ENCODE measurements around the gene TEX13A.
"Not testable (repeated sequence)": the region's sequence is repeated elsewhere in the genome, so short reads cannot be mapped to it uniquely, and the experiment has no call there.

The TEX13A gene, protein sequence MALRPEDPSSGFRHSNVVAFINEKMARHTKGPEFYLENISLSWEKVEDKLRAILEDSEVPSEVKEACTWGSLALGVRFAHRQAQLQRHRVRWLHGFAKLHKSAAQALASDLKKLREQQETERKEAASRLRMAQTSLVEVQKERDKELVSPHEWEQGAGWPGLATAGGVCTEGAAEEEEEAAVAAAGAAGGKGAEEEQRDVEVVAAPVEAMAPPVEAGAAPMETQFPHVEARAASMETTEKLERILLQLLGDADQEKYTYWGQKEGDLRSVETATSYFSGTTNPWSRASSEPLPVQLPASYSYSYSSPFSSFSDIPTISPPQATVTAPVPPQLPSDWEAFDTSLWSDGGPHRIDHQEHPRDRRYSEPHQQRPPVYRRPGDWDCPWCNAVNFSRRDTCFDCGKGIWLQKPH

DNA sequence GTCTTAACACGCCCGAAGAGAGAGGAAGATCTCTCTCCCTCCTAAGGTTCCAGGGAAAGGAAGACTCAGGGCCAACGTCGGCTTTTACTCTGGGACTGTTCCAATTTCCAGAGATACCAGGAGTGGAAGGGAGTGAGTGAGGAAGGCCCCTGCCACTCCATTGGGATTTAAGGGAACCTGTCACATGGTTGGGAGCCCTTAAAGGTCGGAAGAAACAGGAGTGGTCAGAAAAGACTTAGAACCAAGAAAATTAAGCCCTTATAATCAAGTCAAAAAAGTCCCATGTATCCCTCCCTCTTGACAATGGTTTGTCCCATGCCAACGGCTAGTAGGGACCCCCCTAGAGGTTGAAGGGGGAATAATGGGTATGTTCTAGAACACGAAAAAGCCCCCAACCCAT, at the start of gene TEX13A:
Gene TEX13A, minus strand, starts transcription at position 59 of the 400 bp plus-strand sequence. CDS start 297 bp downstream, outside the sequence.
- no peaks in the 10 kb centered on the region for H4K20me1 ChIP-seq
- TF ChIP-seq Cebpa-rat (IDR thresholded peaks at IDR 0.05) = no peak
- H3K4me3 ChIP-seq = no peak within 1 kb of the TSS
- H3K27me3 ChIP-seq = no peaks in the 10 kb centered on the region
- H3K4me1 ChIP-seq = no peaks in the 10 kb centered on the region
- H3K4me2 ChIP-seq = no peak within 1 kb of the TSS
- H3K9me3 ChIP-seq = peaks cover 12% of the 10 kb centered on the region; the same call in 1 of the 2 replicates
- H3K27ac ChIP-seq = no peak within 1 kb of the TSS
- no peaks in the 10 kb centered on the region for H3K36me3 ChIP-seq
- no peak within 1 kb of the TSS for H3K9ac ChIP-seq

DNA sequence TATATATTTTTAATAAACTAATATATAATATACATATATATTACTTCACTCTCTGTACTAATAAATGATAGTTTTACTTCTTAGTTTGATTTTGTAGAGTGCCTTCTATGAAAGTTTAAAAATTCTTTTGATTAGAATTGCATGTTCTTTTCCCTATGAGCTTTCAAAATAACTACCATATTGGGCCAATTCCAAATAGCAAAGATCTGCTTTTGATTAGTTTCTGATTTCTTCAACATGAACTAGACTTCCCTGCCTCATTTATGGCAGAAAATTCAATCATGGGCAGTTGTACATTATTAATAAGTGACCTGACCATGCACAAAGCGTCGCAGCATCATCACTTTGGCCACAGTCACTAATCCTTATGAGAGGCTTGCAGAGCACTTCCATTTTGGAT, 48.9 kb upstream of the TEX13A start:
- Histone ChIP-seq H3K4me2 (no peak overlapping the region), H3K36me3 (no peaks in the 10 kb centered on the region), H3K9me3 (no peaks in the 10 kb centered on the region), H3K4me1 (no peaks in the 10 kb centered on the region), H4K20me1 (no peaks in the 10 kb centered on the region), H3K9ac (no peak overlapping the region), H3K27me3 (no peaks in the 10 kb centered on the region), H3K27ac (no peak overlapping the region), H3K4me3 (no peak overlapping the region)
- TF ChIP-seq Cebpa-rat (IDR thresholded peaks at IDR 0.05) = no peak

DNA sequence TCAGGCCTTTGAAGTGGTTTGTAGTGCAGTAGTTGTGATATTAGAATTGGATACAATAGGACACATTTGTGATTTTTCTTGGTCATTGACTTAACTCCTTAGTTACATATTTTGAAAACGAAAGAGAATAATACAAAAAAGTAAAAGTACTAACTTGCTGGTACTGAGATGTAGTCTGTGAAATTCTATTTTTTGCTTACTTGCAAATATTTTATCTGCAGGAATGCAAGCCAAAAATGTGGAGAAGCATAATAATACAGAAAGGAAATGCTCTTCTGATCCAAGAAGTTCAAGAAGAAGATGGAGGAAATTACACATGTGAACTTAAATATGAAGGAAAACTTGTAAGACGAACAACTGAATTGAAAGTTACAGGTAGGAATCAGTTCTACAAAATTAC, 46.7 kb upstream of the TEX13A start:
- TF ChIP-seq Cebpa-rat (IDR thresholded peaks at IDR 0.05) = no peak
- H3K4me2 ChIP-seq = no peak overlapping the region

DNA sequence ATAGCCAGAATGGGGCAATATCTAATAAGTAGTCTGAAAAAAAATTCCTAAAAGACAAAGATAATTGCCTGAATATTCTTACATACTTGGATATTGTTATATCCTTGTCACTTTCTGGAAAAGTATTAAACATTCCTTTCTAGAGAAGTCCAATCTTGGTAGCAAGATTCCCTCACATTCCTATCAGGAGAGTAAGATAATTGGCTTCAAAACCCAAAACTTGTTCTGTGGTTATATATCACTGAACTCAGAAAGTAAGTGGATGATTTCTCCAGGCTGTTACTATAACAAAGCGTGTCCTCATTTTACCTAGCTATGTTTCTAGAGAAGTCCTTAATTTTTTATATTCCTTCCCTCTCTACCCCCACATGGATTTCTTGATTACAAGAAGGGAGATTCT, 46.0 kb upstream of the TEX13A start:
- Histone ChIP-seq H3K27ac (no peak overlapping the region), H3K9me3 (no peaks in the 10 kb centered on the region), H3K4me2 (no peak overlapping the region), H3K9ac (no peak overlapping the region), H3K27me3 (no peaks in the 10 kb centered on the region), H3K4me3 (no peak overlapping the region), H4K20me1 (no peaks in the 10 kb centered on the region), H3K36me3 (no peaks in the 10 kb centered on the region), H3K4me1 (peaks cover 6% of the 10 kb centered on the region)
- no peak for TF ChIP-seq Cebpa-rat (IDR thresholded peaks at IDR 0.05)

More for the DNA sequence above, 46.7 kb upstream of the TEX13A start:
- no peak overlapping the region for H3K27ac ChIP-seq
- H3K9ac ChIP-seq = no peak overlapping the region
- no peak overlapping the region for H3K4me3 ChIP-seq
- no peaks in the 10 kb centered on the region for H3K9me3 ChIP-seq
- H3K27me3 ChIP-seq = no peaks in the 10 kb centered on the region
- no peaks in the 10 kb centered on the region for H4K20me1 ChIP-seq
- no peaks in the 10 kb centered on the region for H3K36me3 ChIP-seq
- no peaks in the 10 kb centered on the region for H3K4me1 ChIP-seq

DNA sequence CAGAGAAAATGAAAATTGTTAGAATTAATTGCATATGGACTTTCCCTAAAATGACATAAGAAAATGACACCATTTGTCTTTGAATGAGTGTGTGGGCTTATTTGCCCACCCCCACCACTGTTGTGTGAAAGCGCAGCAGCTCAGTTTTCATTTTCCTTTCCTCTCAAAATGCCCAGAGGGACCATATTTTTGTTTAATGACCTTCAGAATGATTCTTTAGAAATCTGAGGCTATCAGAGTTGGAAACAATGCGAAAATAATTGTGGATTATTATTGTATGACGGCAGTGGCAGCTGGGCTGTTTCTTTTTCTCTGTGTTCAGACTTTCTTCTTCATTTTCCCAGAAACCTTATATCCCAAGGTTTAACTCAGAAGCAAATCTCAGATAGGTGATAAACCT, 44.6 kb upstream of the TEX13A start:
- Histone ChIP-seq H3K36me3 (no peaks in the 10 kb centered on the region), H3K4me1 (peaks cover 14% of the 10 kb centered on the region), H3K4me2 (no peak overlapping the region), H3K9ac (no peak overlapping the region), H3K9me3 (no peaks in the 10 kb centered on the region), H3K27me3 (no peaks in the 10 kb centered on the region), H3K4me3 (no peak overlapping the region), H3K27ac (no peak overlapping the region), H4K20me1 (no peaks in the 10 kb centered on the region)
- no peak for TF ChIP-seq Cebpa-rat (IDR thresholded peaks at IDR 0.05)

DNA sequence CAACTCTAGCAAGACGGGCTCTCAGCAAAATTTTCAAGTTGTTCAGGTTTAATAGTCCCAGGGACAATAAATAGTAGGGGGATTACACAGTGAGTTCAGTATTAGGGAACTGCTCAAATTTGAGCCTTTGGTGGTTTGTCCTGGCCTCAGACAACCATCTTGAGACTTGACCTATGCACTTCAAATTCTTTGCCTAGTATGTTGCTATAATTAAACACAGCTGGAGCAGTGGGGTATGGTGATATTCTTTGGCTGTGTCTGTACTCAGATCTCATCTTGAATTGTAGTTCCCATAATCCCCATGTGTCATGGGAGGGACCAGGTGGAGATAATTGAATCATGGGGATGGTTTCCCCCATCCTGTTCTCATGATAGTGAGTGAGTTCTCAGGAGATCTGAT, 43.3 kb upstream of the TEX13A start:
- Histone ChIP-seq H4K20me1 (no peaks in the 10 kb centered on the region), H3K27ac (no peak overlapping the region), H3K27me3 (no peaks in the 10 kb centered on the region), H3K4me2 (no peak overlapping the region), H3K9me3 (no peaks in the 10 kb centered on the region), H3K4me3 (no peak overlapping the region), H3K4me1 (peaks cover 14% of the 10 kb centered on the region), H3K9ac (no peak overlapping the region), H3K36me3 (no peaks in the 10 kb centered on the region)
- no peak for TF ChIP-seq Cebpa-rat (IDR thresholded peaks at IDR 0.05)

DNA sequence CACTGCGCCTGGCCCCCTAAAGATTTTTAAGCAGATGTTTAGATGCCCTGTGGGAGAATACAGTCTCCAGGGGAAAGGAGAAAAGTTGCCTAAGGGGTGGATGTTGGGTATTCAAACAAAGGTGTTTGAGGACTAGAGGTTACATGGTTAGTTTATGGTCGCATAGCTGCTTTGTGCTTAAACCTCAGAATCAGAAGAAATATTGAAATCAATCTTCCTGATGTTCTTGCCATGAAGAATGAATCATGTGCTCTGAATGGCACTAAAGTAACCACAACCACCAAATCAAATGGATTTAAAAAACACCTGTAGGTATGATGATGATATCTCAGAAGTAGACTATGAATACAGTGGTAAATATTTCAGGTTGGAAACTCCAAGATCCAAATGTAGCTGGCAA, 42.7 kb upstream of the TEX13A start:
- Histone ChIP-seq H3K4me2 (no peak overlapping the region), H3K36me3 (no peaks in the 10 kb centered on the region), H4K20me1 (no peaks in the 10 kb centered on the region), H3K27ac (no peak overlapping the region), H3K9ac (no peak overlapping the region), H3K4me3 (no peak overlapping the region), H3K9me3 (no peaks in the 10 kb centered on the region), H3K27me3 (no peaks in the 10 kb centered on the region), H3K4me1 (peaks cover 14% of the 10 kb centered on the region)
- no peak for TF ChIP-seq Cebpa-rat (IDR thresholded peaks at IDR 0.05)

DNA sequence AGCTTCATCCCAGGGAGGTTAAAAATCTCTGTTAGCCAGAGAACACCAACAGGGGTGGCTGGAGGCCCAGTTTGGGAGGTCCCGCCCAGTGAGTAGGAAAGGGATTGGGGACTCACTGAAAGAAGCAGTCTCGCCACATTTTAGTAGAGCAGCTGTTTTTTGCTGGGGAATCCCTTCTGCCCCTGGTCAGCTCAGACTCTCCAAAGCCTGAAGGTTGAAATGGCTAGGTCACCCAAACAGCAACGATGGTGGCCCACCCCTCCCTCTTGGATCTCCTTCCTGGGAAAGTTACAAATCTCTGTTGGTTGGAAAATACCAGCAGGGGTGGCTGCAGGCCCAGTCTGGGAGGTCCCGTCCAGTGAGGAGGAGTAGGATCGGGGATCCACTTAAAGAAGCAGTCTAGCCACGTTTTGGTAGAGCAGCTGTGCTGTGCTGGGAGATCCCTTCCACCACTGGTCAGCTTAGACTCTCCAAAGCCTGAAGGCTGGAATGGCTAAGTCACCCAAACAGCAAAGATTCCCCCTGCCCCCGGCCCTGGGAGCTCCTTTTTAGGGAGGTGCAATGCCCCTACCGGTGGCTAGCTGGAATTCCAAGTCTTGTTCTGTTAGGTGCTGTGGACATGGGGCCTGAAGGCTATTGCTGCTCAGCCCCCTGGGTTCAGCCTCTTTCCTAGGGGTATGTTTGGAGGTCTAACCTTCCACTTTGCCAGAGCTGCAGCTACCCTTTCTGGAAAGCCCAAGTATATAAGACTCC, 40.0 kb upstream of the TEX13A start:
- no peak overlapping the region for H3K9ac ChIP-seq
- peak overlapping the region; percentile 42; the same call in 1 of the 2 replicates for H3K4me2 ChIP-seq
- TF ChIP-seq Cebpa-rat (IDR thresholded peaks at IDR 0.05) = no peak
- H3K4me1 ChIP-seq = peaks cover 14% of the 10 kb centered on the region
- no peak overlapping the region for H3K4me3 ChIP-seq
- H4K20me1 ChIP-seq = no peaks in the 10 kb centered on the region
- H3K36me3 ChIP-seq = no peaks in the 10 kb centered on the region
- H3K27ac ChIP-seq = no peak overlapping the region
- H3K9me3 ChIP-seq = no peaks in the 10 kb centered on the region
- H3K27me3 ChIP-seq = no peaks in the 10 kb centered on the region

DNA sequence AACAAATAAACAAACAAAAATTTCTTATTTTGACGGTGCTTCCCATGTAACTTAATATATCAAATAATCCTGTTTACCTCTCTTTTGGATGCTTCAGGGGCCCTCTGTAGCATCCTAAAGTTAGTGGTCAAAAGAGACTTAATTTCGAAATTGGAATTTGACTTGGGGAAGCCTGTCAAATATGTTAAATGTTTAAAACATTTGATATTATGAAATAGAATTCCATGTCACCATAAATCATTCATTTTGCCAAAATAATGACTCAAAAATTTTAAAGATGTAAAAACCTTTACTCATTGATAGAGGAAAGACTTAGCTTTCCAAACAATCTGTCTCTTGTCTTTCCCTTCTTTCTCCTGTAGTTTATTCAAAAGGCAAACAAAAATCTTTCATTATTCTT, 20.6 kb upstream of the TEX13A start:
- Histone ChIP-seq H3K36me3 (no peaks in the 10 kb centered on the region), H3K27me3 (no peaks in the 10 kb centered on the region), H4K20me1 (no peaks in the 10 kb centered on the region), H3K27ac (no peak overlapping the region), H3K4me2 (no peak overlapping the region), H3K9me3 (no peaks in the 10 kb centered on the region), H3K4me3 (no peak overlapping the region), H3K9ac (no peak overlapping the region), H3K4me1 (no peaks in the 10 kb centered on the region)
- no peak for TF ChIP-seq Cebpa-rat (IDR thresholded peaks at IDR 0.05)

DNA sequence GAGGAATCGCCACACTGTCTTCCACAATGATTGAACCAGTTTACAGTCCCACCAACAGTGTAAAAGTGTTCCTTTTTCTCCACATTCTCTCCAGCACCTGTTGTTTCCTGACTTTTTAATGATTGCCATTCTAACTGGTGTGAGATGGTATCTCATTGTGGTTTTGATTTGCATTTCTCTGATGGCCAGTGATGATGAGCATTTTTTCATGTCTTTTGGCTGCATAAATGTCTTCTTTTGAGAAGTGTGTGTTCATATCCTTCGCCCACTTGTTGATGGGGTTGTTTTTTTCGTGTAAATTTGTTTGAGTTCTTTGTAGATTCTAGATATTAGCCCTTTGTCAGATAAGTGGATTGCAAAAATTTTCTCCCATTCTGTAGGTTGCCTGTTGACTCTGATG, 16.9 kb upstream of the TEX13A start:
- H3K9me3 ChIP-seq, H3K4me2 ChIP-seq, H3K27ac ChIP-seq, H3K4me3 ChIP-seq, H3K4me1 ChIP-seq, H3K9ac ChIP-seq, H3K27me3 ChIP-seq, H4K20me1 ChIP-seq, H3K36me3 ChIP-seq: not testable (repeated sequence)
